Liver (tissue), 9 donors: ENCODE measurements around the gene FHOD1. TPM values are rescaled to one million over a fixed set of nuclear protein-coding genes. Genes with fewer than 3 reads are reported as not detected.

Source experiments
- DNase-seq: peaks from one replicate; pipeline ENCODE4 v3.0.0-alpha.2; 2017; ENCODE audit warnings: low spot score
- H3K27ac ChIP-seq, 2 donors: one replicate each; pipeline ENCODE4 v1.7.0; 2013; ENCODE audit warnings: inconsistent platforms in 2 of 2, low read length in 2 of 2, control low read depth in 1 of 2, low read depth in 1 of 2, mild to moderate bottlenecking in 1 of 2
- H3K27me3 ChIP-seq, 4 donors: one replicate each; pipeline versions ENCODE4 v1.6.1 to v1.7.0; 2013; ENCODE audit warnings: low read length in 3 of 4, inconsistent platforms in 1 of 4, mild to moderate bottlenecking in 1 of 4, moderate library complexity in 1 of 4; ENCODE audit not compliant: control insufficient read depth in 4 of 4, insufficient read depth in 4 of 4
- H3K36me3 ChIP-seq, 4 donors: one replicate each; pipeline versions ENCODE4 v1.6.1 to v1.7.0; 2013; ENCODE audit warnings: low read length in 3 of 4, mild to moderate bottlenecking in 3 of 4, low read depth in 1 of 4, moderate library complexity in 1 of 4; ENCODE audit not compliant: control insufficient read depth in 4 of 4, insufficient read depth in 3 of 4
- H3K4me1 ChIP-seq, 4 donors: one replicate each; pipeline versions ENCODE4 v1.6.1 to v1.7.0; 2013; ENCODE audit warnings: low read length in 3 of 4, mild to moderate bottlenecking in 3 of 4, moderate library complexity in 1 of 4; ENCODE audit not compliant: control insufficient read depth in 4 of 4, insufficient read depth in 4 of 4
- H3K4me3 ChIP-seq, 3 donors: one replicate each; pipeline versions ENCODE4 v1.6.1 to v1.7.0; 2013; ENCODE audit warnings: low read length in 3 of 3, control low read depth in 1 of 3, low read depth in 1 of 3, mild to moderate bottlenecking in 1 of 3
- H3K9ac ChIP-seq, 2 donors: one replicate each; pipeline ENCODE4 v1.7.0; 2013; ENCODE audit warnings: low read length in 2 of 2, mild to moderate bottlenecking in 2 of 2, moderate library complexity in 2 of 2, control low read depth in 1 of 2, low read depth in 1 of 2
- H3K9me3 ChIP-seq, 4 donors: one replicate each; pipeline versions ENCODE4 v1.6.1 to v1.7.0; 2013; ENCODE audit warnings: low read length in 3 of 4; ENCODE audit not compliant: control insufficient read depth in 4 of 4
- FOXA1 ChIP-seq: IDR thresholded peaks from 2 replicates; pipeline ENCODE4 v1.6.1; 2016; ENCODE audit warnings: antibody characterized with exemption
- GABPA ChIP-seq, 2 donors: IDR thresholded peaks in 1 of 2; conservative IDR thresholded peaks in 1 of 2; 2 replicates each; pipeline ENCODE4 v1.6.1; 2016; ENCODE audit warnings: antibody characterized with exemption in 2 of 2, mild to moderate bottlenecking in 1 of 2, moderate library complexity in 1 of 2
- HNF4A ChIP-seq, 2 donors: conservative IDR thresholded peaks; 2 replicates each; pipeline ENCODE4 v1.6.1; 2016; ENCODE audit warnings: antibody characterized with exemption in 2 of 2, mild to moderate bottlenecking in 2 of 2
- JUND ChIP-seq, 2 donors: IDR thresholded peaks; 2 replicates each; pipeline ENCODE4 v1.6.1; 2016; ENCODE audit warnings: antibody characterized with exemption in 2 of 2
- NR2F2 ChIP-seq: IDR thresholded peaks from 2 replicates; pipeline ENCODE4 v1.6.1; 2016; ENCODE audit warnings: antibody characterized with exemption
- RAD21 ChIP-seq, 2 donors: IDR thresholded peaks; 2 replicates each; pipeline ENCODE4 v1.6.1; 2016; ENCODE audit warnings: antibody characterized with exemption in 2 of 2, mild to moderate bottlenecking in 2 of 2
- REST ChIP-seq: IDR thresholded peaks from 2 replicates; pipeline ENCODE4 v1.6.1; 2016; ENCODE audit warnings: antibody characterized with exemption, mild to moderate bottlenecking
- RXRA ChIP-seq, 2 donors: IDR thresholded peaks; 2 replicates each; pipeline ENCODE4 v1.6.1; 2017 to 2018; ENCODE audit warnings: antibody characterized with exemption in 2 of 2, mild to moderate bottlenecking in 1 of 2
- SP1 ChIP-seq: IDR thresholded peaks from 2 replicates; pipeline ENCODE4 v1.6.1; 2018; ENCODE audit warnings: antibody characterized with exemption, mild to moderate bottlenecking
- TAF1 ChIP-seq: conservative IDR thresholded peaks from 2 replicates; pipeline ENCODE4 v1.6.1; 2016; ENCODE audit warnings: antibody characterized with exemption, mild to moderate bottlenecking
- YY1 ChIP-seq: IDR thresholded peaks from 2 replicates; pipeline ENCODE4 v1.6.1; 2016; ENCODE audit warnings: antibody characterized with exemption, mild to moderate bottlenecking
- WGBS: extraction: QIAGEN DNeasy Blood & Tissue Kit; methylation state at CpG from one replicate; pipeline ENCODE4 v1.1.7; 2013; 5-methylcytosine and 5-hydroxymethylcytosine counted together
- polyA plus RNA-seq, 2 donors: library from polyadenylated mRNA; stranded (reverse) in 1 of 2; unstranded in 1 of 2; fragments of 200-250 nt in 1 of 2; fragments of >200 nt in 1 of 2; fragmentation: Nextera tagmentation in 1 of 2; extraction: Ambion mirVana in 1 of 2; gene quantifications; one replicate each; pipeline versions ENCODE4 v1.2.1 to v1.2.3, GENCODE V29; 2013 to 2015
- total RNA-seq, 2 donors: library from RNA; depleted of rRNA; stranded (reverse); fragments of >200 nt; gene quantifications; one replicate each; pipeline ENCODE4 v1.2.3, GENCODE V29; 2014
- TF ChIP-seq, protein P1 (sequence below): fragments of 150-350 bp; IDR thresholded peaks from 2 replicates; pipeline ENCODE4 v1.5.1; 2017; ENCODE audit warnings: improper control_type of control experiment, low read depth, low read length; ENCODE audit not compliant: missing input control
- donor health status: healthy.
- donor health status: healthy.
- donor health status: healthy.
- donor health status: healthy.
- donor health status: healthy.

The FHOD1 gene
- total and polyA plus RNA-seq, 4 donors: 2.2 to 6.4 (median 4.1) TPM

- H3K36me3 ChIP-seq: no peaks in the 10 kb centered on the region
- H3K27me3 ChIP-seq: no peaks in the 10 kb centered on the region
- no peak for DNase-seq
- no peaks in the 10 kb centered on the region for H3K9me3 ChIP-seq
- H3K9ac ChIP-seq: no peak overlapping the region
- WGBS: 95% methylated on average over 7 of the region's 7 CpGs
- H3K4me3 ChIP-seq: no peak overlapping the region
- TF ChIP-seq RXRA (IDR thresholded peaks at IDR 0.05) (no peak), GABPA (IDR thresholded peaks at IDR 0.05 in 1 of 2, conservative IDR thresholded peaks at IDR 0.05 in 1 of 2) (no peak), YY1 (no peak), FOXA1 (no peak), TAF1 (no peak), REST (no peak), HNF4A (conservative IDR thresholded peaks at IDR 0.05) (no peak)
- H3K4me1 ChIP-seq: peaks cover 16 to 40% (median 35%) of the 10 kb centered on the region in 4 donors
- no peak overlapping the region for H3K27ac ChIP-seq
Observed at GRCh38 chr16:67211674-67212073, 35.6 kb downstream of the FHOD1 start.

- TF ChIP-seq HNF4A (conservative IDR thresholded peaks at IDR 0.05): peak; percentile 43 to 66
- peak; percentile 47 for TF ChIP-seq SP1
- no peak for TF ChIP-seq RAD21 (IDR thresholded peaks at IDR 0.05)
- TF ChIP-seq, protein P1, sequence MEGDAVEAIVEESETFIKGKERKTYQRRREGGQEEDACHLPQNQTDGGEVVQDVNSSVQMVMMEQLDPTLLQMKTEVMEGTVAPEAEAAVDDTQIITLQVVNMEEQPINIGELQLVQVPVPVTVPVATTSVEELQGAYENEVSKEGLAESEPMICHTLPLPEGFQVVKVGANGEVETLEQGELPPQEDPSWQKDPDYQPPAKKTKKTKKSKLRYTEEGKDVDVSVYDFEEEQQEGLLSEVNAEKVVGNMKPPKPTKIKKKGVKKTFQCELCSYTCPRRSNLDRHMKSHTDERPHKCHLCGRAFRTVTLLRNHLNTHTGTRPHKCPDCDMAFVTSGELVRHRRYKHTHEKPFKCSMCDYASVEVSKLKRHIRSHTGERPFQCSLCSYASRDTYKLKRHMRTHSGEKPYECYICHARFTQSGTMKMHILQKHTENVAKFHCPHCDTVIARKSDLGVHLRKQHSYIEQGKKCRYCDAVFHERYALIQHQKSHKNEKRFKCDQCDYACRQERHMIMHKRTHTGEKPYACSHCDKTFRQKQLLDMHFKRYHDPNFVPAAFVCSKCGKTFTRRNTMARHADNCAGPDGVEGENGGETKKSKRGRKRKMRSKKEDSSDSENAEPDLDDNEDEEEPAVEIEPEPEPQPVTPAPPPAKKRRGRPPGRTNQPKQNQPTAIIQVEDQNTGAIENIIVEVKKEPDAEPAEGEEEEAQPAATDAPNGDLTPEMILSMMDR: peak; percentile 8
- TF ChIP-seq RXRA (IDR thresholded peaks at IDR 0.05): peak; percentile 85 to 90
- TF ChIP-seq NR2F2: peak; percentile 75
- no peak for TF ChIP-seq JUND (IDR thresholded peaks at IDR 0.05)
- peak in 1 of 2 donors; percentile 55 for TF ChIP-seq GABPA (IDR thresholded peaks at IDR 0.05 in 1 of 2, conservative IDR thresholded peaks at IDR 0.05 in 1 of 2)
- Histone ChIP-seq H3K27ac (no peak overlapping the region), H3K9ac (no peak overlapping the region), H3K9me3 (no peaks in the 10 kb centered on the region), H3K4me3 (no peak overlapping the region), H3K4me1 (peaks cover 18 to 40% (median 37%) of the 10 kb centered on the region in 4 donors), H3K36me3 (no peaks in the 10 kb centered on the region), H3K27me3 (no peaks in the 10 kb centered on the region)
- 71% methylated on average over 25 of the region's 25 CpGs for WGBS
- DNase-seq: no peak
Observed at GRCh38 chr16:67210069-67210937, 37.0 kb downstream of the FHOD1 start.
